ENCODE results near the gene PLEKHA6.

Gene PLEKHA6

DNA sequence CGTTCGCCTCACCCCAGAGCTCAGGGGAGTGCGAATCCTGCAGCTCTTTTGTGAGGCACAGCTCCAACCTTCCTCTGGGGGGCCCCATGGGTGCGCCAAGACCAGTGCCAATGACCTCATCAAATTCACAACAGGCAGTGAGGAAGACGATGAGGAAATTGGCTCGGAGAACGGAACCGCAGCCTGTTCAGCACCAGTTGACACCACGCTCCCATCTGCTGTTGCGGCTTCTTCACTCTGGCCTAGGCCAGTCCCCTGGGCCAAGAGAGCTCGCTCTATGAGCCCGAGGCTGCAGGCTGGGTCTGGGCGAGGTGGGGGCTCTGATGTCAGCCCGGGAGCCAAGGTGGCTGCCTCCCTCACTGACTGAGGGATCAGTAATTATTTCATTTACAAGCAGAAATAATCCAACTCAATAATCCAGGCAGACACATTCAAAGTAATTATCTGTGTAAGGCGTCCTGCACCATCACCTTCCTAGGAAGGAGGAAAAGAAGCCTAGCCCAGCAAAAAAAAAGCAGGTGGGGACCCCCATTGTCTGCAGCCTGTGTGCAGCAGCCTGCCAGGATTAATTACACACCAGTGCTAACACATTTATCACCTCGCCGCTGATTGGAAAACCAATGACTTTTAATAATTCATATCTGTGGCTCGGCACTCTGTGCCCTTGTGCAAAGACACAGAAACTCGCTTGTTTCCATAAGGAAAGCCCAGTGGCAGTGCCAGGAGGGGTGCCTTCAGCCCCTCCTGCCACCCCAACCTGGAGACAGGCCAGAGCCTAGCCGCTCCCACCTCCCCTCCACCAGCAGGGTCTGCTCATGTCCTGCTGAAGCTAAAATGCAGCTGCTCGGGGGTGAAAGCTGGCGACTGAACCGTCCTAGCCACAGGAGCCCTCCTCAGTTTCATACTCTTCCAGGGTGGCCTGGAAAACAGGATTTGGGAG lies 1.9 kb downstream of the PLEKHA6 start:
- in situ Hi-C loops (cut with MboI; ENCODE audit: low sequenced_read_pairs): loop anchor here (25.0 kb wide), 2 partner anchors 196 to 1096 kb away; partner anchors contain the start of genes ETNK2 and REN

DNA sequence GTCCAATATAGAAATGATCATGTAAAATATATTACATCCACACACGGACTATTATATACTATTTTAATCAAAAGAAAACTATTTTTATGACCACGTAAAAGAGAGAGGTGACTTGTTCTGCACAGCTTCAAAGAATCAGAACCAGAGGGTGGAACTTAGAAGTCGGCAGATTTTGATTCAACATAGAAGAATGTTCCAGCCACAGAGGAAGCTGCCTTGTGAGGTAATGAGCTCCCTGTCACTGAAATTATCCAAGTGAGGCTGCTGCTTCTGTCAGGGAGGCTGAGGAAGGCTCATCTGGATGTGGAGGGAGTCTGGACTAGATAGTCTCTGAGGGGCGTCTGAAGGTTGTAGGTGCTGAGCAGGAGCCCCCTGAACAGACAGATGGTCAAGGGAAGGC lies 2.7 kb downstream of the PLEKHA6 start:
- in situ Hi-C loops (cut with MboI; ENCODE audit: low sequenced_read_pairs): loop anchor here (25.0 kb wide), 2 partner anchors 195 to 1095 kb away; partner anchors contain the start of genes ETNK2 and REN

DNA sequence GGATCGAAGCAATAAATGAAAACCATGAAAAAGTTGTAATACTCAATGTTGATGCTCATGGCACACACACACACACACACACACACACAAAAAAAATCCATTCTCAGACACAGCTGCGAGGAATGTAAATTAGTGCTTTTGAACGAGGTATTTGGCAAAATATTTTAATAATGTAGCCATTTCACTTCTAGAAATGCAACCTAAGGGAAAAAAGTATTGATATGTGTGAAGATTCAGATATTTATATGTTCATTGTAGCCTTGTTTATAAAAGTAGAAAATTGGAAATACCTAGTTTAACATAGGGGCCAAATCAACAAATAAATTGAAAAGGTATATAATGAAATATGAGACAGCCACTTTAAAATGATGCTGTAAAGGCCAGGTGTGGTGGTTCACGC lies 3.8 kb downstream of the PLEKHA6 start:
- in situ Hi-C loops (cut with MboI; ENCODE audit: low sequenced_read_pairs): loop anchor here (25.0 kb wide), 2 partner anchors 194 to 1094 kb away; partner anchors contain the start of genes ETNK2 and REN

DNA sequence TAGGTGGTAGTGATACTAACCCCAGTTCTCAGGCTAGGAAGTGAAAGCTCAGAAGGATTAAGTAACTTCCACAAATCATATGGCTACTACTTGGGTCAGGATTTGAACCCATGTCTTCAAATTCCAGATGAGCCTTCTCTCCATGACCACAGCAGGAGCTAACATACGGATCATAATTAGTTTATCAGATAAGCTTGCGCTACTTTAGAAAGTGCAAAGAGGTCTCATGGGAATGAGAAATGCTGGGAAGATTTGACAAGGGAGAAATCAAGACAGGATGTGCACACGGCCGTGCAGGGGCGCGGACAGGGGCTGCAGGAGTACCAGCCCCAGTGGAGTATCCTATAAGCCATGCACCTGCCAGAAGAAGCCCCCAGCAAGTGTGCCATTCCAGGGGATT lies 5.2 kb downstream of the PLEKHA6 start:
- in situ Hi-C loops (cut with MboI; ENCODE audit: low sequenced_read_pairs): loop anchor here (25.0 kb wide), 2 partner anchors 192 to 1092 kb away; partner anchors contain the start of genes ETNK2 and REN

DNA sequence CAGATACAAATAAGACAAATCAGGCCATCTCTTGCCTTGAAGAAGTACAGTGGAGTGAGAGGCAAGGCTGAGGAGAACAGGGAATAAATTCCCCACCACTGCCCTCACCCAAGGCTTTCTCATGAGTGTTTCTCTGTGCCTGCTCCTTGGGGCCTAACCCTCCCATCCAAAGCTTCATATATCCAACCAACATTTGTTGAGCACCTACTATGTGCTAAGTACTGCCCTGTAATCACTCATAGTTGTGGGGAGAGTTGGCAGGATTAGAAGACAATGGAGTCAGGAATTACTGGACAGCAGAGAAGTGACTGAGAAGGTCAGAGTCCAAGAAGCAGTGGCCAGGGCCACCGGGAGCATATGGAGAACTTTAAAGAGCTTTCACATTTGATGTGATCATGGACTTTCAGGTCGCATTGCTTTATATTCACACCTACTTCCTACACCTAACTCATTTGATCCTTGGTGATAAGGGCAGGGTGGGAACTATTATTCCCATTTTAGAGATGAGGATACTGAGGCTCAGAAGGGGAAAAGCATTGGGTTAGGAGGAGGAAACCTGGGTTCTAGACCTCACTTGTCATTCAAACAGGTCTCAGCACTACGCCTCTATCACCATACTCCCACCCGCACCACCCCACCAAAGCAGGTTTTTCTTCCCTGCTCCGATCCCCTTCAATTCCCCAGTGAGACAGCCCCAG lies 6.4 kb downstream of the PLEKHA6 start:
- in situ Hi-C loops (cut with MboI; ENCODE audit: low sequenced_read_pairs): loop anchor here (25.0 kb wide), 2 partner anchors 191 to 1091 kb away; partner anchors contain the start of genes ETNK2 and REN

DNA sequence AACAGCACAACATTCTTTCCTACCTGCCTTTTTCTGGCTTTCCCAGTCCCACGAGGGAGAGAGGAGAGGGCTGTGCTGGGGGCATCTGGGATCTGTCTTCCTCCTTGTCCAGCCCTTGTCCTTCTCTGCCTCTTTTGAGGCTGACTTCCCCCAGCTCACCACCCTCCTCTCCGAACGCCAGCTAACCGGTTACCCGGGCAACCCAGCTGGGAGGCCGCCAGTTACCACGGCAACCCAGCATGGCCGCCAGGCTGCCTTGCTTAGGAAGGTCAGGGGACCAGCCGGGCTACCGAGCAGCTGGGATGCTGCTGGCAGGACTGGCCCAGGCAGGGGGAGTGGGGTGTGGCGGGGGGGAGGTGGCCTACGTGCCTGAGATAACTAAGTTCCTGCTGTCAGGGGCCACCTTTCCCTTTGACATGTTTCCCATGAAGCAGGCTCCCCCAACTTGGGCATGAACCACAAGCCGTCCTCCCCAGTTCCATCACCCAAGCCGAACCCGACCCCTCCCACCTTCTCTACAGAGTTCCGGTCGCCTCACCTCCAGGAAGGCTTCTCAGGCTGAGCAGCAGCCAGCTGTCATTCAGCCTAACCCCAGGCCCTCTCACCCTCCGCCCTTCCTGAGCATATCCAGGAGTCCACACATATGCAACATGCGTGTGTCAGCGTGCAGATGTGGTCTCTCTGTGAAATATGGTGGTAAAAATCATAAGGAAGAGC lies 8.7 kb downstream of the PLEKHA6 start:
- in situ Hi-C loops (cut with MboI; ENCODE audit: low sequenced_read_pairs): loop anchor here (25.0 kb wide), 2 partner anchors 189 to 1089 kb away; partner anchors contain the start of genes ETNK2 and REN

DNA sequence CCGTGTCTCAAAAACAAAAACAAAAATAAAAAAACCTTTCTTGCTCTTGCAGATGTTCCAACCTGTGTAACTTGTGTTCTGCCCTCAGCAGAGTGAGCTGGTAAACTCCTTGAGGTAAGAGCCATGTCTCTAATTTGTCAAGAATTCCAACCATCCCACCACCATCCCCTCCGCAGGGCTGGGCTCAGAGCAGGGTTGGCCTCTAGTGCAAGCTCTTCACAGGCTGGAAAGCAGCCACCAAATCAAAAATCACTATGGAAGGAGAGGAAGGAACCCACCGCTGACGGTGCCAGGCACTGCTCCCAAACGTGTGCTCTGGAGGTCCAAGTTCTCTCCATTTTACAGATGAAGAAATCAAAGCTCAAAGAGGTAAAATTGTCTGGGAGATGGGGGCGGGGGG lies 9.4 kb downstream of the PLEKHA6 start:
- in situ Hi-C loops (cut with MboI; ENCODE audit: low sequenced_read_pairs): loop anchor here (25.0 kb wide), 2 partner anchors 188 to 1088 kb away; partner anchors contain the start of genes ETNK2 and REN

DNA sequence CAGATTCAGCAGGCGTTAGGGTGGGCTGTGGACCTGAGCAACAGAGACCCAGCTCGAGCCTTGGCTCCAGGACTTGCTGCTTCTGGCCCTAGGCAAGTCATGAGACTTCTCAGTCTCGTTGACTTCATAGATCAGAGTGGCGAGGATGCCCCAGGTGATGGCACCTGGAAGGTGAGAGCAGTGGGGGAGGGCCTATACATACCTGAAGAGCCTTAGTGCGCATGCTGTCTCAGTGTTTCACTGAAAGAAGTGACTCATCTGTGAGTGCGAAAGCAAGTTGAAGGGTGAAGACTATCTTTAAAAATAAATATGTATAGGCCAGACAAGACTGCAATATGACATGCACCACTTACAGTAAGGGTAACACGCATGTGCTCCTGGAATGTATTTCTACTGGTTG lies 10.1 kb downstream of the PLEKHA6 start:
- in situ Hi-C loops (cut with MboI; ENCODE audit: low sequenced_read_pairs): loop anchor here (25.0 kb wide), 2 partner anchors 187 to 1087 kb away; partner anchors contain the start of genes ETNK2 and REN

DNA sequence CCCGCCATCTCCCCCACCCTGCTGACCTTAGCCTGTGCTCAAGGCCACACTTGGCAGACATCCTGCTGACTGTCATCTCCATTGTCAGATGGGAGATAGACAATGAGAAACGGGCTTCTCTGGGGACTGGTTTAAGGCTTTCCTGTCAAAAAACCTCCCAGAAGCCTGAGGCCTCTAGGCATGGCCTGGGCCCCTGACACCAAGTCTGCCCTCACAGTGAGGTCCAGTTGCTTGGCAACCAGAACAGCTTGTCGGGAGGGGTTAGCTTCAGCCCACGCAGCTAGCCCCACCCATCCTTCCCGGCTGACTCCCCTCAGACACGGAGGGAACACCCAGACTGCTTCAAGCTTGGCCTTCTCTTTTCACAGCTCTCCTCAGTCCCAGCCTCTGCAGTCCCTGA lies 11.0 kb downstream of the PLEKHA6 start:
- in situ Hi-C loops (cut with MboI; ENCODE audit: low sequenced_read_pairs): no loop called here

DNA sequence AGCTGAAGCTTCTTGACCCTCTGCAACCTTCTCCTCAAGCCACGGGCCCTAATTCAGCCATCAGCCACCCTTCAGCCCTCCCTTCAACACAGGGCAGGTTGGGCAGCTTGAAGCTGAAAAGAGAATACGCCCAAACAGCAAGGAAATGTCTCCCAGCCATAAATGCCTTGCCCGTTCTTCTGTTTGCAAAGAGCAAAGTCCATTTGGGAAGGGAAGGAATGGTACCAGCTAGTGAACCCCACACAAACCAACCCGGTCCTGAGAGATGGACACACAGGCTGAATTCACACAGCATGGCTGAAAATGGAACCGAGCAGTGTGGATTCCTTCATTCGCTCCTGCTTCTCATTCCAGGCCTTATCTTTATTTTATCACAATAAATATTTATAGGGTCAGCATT lies 11.5 kb downstream of the PLEKHA6 start:
- in situ Hi-C loops (cut with MboI; ENCODE audit: low sequenced_read_pairs): no loop called here

DNA sequence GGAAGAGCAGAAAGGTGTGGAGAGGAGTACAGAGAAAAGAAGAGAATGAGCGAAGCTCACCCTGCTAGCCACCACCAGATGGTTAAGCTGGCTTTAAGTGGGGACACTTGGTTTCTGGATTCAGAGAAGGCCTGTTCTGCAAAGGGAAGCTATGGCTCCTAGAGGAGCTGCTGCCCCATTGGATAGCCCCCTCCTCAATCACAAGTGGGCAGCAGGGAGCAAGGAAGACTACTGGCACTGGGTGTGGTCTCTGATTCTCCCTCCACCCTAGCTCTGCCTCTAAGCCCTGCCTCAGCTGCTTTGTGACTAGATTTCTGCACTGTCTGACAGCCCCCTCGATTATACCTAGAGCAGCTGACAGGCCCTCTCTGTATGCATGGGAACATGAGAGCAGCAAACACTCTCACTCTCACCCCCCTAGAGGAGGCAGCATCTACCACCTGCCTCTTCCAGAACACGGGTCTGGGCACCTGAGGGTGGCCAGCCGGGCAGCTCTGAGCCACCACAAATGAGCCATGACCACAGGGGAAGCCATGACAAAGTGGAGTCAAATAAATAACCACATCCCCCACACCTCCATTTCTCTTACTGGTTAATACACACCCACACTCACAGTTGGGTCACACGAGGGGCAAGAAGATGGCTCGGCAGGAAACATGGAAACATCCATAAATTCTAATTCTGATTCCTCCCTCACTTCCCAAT lies 13.6 kb downstream of the PLEKHA6 start:
- in situ Hi-C loops (cut with MboI; ENCODE audit: low sequenced_read_pairs): no loop called here

DNA sequence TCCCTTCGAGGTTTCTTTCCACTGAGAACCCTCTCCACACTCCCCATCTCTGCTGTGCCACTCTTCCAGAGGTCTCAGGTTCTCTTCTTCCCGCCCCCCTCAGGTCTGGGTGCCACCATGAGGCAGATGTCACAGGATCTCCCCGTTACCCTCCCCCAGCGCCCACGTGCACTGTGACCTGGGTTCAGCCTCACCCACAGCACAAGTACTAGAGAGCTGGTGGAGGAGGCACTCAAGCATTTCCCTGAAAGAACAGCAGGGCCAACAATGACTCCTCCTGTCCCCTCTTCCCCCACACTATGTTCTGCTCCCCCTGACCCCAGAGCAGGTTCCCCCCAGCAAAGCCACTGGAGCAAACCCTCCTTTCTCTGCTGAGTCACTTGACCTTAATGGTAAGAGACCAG lies 14.3 kb downstream of the PLEKHA6 start:
- in situ Hi-C loops (cut with MboI; ENCODE audit: low sequenced_read_pairs): no loop called here

DNA sequence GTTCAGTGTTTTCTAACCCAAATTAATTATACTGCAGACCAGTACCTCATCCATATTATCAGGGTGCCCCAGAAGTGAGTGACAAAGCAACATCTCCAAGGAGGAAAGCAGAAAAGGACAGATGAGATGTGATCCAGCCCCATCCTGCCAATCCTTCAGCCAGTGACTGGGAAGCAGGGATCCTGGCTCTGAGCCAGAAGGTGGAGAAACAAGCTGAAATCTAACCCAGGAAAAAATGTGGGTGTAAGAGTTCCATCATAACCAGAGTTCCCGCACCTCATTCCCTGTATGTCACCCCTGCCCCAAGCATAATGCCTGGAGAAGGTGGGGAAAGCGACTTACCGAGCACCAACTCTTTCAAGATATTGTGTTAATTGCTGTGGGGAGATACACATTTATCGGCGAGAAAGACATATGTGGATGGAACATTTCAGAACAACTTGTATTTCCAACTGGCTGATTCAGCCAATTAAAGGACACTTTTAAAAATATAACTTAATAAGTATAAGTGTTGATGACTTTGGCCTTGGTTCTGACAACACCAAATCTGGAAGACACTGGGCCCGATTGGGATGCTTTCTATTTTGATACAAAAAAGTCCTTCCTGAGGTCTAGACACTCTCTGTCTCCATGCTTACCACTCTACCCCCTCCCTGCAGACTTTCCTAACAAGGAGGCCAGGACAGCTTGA lies 14.9 kb downstream of the PLEKHA6 start:
- in situ Hi-C loops (cut with MboI; ENCODE audit: low sequenced_read_pairs): no loop called here

DNA sequence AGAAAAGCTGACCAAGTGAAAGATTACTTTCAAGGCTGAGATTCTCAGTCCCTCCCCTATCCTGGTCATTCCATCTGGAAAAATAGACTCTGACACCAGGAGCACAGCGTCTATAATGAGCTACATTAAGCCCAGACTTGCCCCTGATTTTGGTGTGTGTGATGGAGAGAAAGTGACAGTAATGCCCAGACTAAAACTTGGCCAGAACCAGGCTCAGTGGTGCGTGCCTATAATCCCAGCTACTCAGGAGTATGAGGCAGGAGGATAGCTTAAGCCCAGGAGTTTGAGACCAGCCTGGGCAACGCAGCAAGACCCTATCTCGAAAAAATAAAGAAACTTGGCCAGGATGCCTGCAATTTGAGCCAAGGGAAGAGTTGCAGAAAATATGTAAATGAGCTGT lies 15.9 kb downstream of the PLEKHA6 start:
- in situ Hi-C loops (cut with MboI; ENCODE audit: low sequenced_read_pairs): no loop called here

DNA sequence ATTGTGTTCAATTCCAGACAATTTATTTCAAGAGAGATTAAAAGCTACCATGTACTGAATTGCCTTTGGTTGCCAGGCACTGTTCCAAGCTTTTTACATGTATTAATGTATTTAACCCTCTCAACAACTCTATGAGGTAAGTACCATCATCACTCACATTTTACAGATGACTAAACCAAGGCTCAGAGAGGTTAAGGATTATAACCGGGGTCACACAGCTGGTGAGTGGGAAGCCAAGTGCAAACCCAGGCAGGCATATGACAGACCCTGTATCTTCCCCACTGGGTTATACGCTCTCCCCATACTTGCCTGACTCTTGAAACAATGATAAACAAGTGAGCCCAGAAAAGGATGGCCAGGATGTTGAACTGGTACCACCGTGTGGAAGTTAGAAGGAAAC lies 16.5 kb downstream of the PLEKHA6 start:
- in situ Hi-C loops (cut with MboI; ENCODE audit: low sequenced_read_pairs): no loop called here

DNA sequence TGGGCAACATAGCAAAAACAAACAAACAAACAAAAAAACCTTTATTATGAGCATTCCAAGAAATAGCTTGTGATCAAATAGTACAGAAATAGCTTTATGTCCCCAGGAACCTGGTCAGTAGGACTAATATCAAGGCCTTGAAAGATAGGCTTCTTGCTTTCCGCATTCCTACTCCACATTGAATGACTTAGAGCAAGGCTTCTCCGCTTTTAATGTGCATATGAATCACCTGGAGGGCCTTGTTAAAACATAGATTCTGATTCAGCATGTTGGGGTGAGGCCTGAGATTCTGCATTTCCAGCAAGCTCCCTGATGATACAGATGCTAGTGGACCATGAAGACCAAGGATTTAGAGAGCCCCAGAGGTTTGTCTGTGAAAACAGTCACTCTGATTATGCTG lies 17.4 kb downstream of the PLEKHA6 start:
- in situ Hi-C loops (cut with MboI; ENCODE audit: low sequenced_read_pairs): no loop called here

DNA sequence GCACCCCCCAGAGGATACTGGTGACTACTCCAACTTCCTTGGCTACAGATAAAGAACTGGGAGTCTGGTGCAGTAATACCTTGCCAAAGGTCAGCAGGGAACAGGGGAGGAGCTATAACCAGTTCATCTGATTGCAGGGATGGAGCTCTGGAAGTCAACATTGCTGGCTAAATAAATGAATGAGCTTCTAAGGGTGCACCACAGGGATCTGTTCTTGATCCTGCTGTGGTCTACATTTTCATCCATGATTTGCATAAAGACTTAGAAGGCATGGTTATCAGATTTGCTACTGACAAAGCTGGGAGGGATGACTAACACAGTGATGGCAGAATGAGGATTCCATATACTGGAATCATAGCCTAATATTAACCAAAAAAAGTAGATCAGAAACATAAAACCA lies 18.3 kb downstream of the PLEKHA6 start:
- in situ Hi-C loops (cut with MboI; ENCODE audit: low sequenced_read_pairs): no loop called here

DNA sequence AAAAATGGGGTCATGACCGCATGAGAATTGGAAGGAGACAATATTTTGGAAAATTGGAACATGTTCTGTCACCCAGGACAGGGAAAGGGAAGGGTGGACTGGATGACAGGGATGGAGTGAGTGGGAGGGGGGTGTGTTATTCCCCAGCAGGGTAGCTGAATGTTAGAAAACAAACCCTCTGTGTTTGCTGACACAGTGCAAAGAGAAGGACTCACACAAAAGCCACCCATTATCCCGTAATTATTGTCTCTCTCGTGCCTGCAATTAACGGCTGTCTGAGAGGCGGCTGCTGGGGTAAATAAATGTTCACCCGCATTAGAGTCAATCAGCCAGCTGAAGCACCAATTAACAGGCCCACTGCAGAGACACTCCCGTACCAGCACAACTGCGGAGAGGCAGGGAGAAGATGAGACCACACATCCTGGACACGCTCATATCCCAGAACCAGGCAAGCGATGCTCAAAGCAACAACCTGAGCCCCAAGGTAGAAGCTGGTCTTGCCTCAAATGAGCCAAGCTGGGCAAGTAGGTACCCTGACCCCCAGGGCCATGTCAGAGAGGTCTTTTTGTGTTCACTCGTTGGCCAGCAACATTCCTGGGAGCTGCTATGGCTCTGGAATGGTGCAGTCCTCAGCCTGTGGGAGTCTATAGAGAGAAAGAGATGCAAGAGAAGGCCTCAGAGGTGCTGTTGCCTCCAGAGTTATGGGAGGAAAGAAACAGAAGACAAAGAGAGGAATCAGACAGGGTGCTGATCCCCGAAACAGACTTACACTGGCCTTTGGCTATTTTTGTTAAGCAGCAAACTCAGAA lies 19.4 kb downstream of the PLEKHA6 start:
- in situ Hi-C loops (cut with MboI; ENCODE audit: low sequenced_read_pairs): no loop called here

DNA sequence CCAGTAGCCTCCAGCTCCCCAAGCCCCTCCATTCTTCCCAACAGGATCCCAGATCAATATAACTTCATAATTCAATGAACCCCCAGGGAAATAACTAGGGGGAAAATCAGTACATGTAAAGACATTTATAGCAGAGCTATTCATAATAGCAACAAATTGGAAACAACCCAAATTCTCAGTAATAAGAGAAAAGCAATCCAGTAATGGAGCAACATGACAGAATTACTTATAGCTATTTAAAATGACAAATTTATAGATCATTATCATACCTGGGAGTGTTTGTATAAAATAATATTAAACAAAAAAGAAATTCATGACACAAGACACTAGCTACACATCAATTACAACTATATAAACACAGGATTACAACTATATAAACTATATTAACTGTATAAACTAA lies 20.2 kb downstream of the PLEKHA6 start:
- in situ Hi-C loops (cut with MboI; ENCODE audit: low sequenced_read_pairs): loop anchor here (10.0 kb wide), 1 partner anchor 1325 kb away; no protein-coding TSS in a partner anchor
